ENCODE data around the gene TTC39A.

GRCh38 chr1:51237351-51238033, 92.9 kb downstream of the TTC39A start:
- TF ChIP-seq, protein P1, sequence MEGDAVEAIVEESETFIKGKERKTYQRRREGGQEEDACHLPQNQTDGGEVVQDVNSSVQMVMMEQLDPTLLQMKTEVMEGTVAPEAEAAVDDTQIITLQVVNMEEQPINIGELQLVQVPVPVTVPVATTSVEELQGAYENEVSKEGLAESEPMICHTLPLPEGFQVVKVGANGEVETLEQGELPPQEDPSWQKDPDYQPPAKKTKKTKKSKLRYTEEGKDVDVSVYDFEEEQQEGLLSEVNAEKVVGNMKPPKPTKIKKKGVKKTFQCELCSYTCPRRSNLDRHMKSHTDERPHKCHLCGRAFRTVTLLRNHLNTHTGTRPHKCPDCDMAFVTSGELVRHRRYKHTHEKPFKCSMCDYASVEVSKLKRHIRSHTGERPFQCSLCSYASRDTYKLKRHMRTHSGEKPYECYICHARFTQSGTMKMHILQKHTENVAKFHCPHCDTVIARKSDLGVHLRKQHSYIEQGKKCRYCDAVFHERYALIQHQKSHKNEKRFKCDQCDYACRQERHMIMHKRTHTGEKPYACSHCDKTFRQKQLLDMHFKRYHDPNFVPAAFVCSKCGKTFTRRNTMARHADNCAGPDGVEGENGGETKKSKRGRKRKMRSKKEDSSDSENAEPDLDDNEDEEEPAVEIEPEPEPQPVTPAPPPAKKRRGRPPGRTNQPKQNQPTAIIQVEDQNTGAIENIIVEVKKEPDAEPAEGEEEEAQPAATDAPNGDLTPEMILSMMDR (IDR thresholded peaks at IDR 0.05) = no peak
- TF ChIP-seq POLR2A (IDR thresholded peaks at IDR 0.05) = no peak
